Adipocyte (in vitro differentiated cells): ENCODE measurements around the gene ACOT13.
"Not testable (repeated sequence)": the region's sequence is repeated elsewhere in the genome, so short reads cannot be mapped to it uniquely, and the experiment has no call there.

Experiments used
- DNase-seq: peaks from one replicate; pipeline ENCODE4 v3.0.0-alpha.2; 2015; ENCODE audit warnings: low read depth
- H3K27me3 ChIP-seq: replicated peaks from 2 replicates; pipeline ENCODE4 v1.7.0; 2013; ENCODE audit warnings: mild to moderate bottlenecking, low read length, moderate library complexity; ENCODE audit not compliant: control insufficient read depth, insufficient read depth
- H3K36me3 ChIP-seq: 2 replicates; pipeline ENCODE4 v1.7.0; 2013; ENCODE audit warnings: low read length, mild to moderate bottlenecking, moderate library complexity; ENCODE audit not compliant: control insufficient read depth, insufficient read depth, severe bottlenecking
- H3K4me1 ChIP-seq: 2 replicates; pipeline ENCODE4 v1.7.0; 2013; ENCODE audit warnings: mild to moderate bottlenecking, low read length, moderate library complexity; ENCODE audit not compliant: control insufficient read depth, insufficient read depth
- H3K4me3 ChIP-seq: 2 replicates; pipeline ENCODE4 v1.7.0; 2013; ENCODE audit warnings: mild to moderate bottlenecking, low read length, moderate library complexity
- H3K9ac ChIP-seq: 2 replicates; pipeline ENCODE4 v1.7.0; 2013; ENCODE audit warnings: mild to moderate bottlenecking, low read length, moderate library complexity
- H3K9me3 ChIP-seq: 2 replicates; pipeline ENCODE4 v1.7.0; 2013; ENCODE audit warnings: mild to moderate bottlenecking, low read length, moderate library complexity; ENCODE audit not compliant: control insufficient read depth

Gene ACOT13

DNA sequence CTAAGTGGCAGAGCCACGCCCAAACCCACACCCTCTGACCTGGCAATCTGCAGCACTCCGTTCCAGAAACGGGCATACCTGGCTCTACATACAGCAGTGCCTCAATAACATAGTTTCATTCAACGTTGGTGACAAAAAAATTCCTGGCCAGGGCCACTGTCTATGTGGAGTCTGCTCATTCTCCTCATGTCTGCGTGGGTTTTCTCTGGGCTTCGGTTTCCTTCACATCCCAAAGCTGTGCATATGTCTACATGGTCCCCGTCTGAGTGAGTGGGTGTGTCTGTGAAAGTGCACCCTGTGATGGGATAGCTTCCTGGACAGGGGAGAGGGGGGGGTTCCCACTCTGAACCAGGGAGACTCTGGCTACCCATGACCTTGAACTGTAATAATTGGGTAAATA is 23.0 kb upstream of the ACOT13 start:
- Histone ChIP-seq H3K4me1 (peaks cover 5% of the 10 kb centered on the region), H3K9ac (no peak overlapping the region), H3K36me3 (no peaks in the 10 kb centered on the region), H3K9me3 (no peaks in the 10 kb centered on the region), H3K4me3 (no peak overlapping the region), H3K27me3 (no peaks in the 10 kb centered on the region)
- no peak for DNase-seq

DNA sequence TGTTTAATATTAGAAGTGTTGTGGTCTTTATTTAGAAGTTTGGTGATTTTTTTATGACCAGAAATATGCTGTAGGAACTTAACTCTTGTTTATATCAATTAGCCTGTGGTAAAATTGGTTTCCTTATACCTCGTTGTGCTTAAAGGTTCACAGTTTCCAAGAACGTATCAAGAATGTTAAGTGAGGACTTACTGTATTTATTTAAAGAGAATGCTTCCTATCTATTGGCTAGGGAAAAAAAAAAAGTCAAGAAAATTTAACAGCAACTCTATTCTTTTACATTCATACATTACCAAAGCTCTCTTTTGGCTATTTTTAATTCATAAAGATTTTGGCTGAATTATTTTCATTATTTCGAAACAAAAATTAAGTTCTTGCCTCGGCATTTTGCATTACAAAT is 22.5 kb upstream of the ACOT13 start:
- DNase-seq = no peak
- H3K4me3 ChIP-seq = no peak overlapping the region
- peaks cover 5% of the 10 kb centered on the region for H3K4me1 ChIP-seq

DNA sequence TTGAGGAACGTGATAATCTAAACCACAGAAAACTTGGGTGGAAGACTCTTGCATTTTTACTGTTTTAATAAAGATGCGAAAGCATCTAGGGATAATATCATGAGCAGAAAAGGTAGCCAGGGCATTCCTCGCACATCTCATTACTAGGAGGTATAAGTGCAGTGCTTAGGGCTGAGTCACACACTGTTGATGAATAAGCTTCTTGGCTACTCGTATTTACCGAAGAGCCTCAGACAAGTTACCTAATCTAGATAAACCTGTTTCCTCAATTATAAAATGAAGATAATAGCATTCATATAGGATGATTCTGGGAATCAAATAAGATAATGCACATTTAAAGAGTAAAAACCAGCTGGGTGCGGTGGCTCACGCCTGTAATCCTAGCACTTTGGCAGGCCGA is 20.1 kb upstream of the ACOT13 start:
- H3K36me3 ChIP-seq = peaks cover 20% of the 10 kb centered on the region
- no peak overlapping the region for H3K9ac ChIP-seq
- DNase-seq = no peak
- no peak overlapping the region for H3K4me3 ChIP-seq
- H3K27me3 ChIP-seq = no peaks in the 10 kb centered on the region
- H3K4me1 ChIP-seq = peaks cover 5% of the 10 kb centered on the region
- no peaks in the 10 kb centered on the region for H3K9me3 ChIP-seq

More for the DNA sequence above, 22.5 kb upstream of the ACOT13 start:
- Histone ChIP-seq H3K9ac (no peak overlapping the region), H3K36me3 (no peaks in the 10 kb centered on the region), H3K9me3 (no peaks in the 10 kb centered on the region), H3K27me3 (no peaks in the 10 kb centered on the region)

DNA sequence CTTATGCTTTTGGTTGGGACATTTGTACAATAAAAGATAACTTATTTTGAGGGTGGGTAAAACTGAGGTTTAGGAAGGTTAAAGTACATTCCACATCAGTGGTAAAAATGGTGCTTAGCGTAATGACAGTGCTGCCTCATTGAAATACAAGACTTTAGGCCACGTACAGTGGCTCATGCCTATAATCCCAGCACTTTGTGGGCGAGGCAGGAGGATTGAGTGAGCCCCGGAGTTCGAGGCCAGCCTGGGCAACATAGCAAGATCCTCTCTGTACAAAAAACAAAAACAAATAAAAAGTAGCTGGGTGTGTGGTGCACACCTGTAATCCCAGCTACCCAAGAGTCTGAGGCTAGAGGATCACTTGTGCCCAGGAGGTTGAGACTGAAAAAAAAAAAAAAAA is 18.6 kb upstream of the ACOT13 start:
- Histone ChIP-seq H3K4me3 (no peak overlapping the region), H3K9ac (no peak overlapping the region), H3K9me3 (no peaks in the 10 kb centered on the region), H3K27me3 (no peaks in the 10 kb centered on the region), H3K36me3 (peaks cover 35% of the 10 kb centered on the region), H3K4me1 (peaks cover 5% of the 10 kb centered on the region)
- DNase-seq = no peak

DNA sequence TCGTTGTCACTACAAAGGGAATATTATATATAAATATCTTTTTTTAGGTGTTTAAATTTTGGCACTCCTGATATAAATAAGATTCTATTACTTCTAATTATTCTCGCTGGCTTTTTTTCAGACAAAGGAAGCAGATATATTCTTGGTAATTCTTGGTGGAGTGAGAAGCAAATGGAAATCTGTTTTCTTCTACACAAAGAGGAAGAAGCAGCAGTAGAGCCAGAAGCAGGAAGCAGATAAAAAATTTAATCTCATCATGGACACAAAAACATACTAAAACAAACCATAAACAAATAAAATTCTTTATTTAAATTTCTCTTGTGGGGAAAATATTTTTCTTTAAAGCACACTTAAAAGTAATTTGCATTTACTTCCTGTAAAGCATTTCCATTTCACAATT is 17.2 kb upstream of the ACOT13 start:
- Histone ChIP-seq H3K36me3 (peaks cover 48% of the 10 kb centered on the region), H3K4me1 (peaks cover 5% of the 10 kb centered on the region), H3K9me3 (no peaks in the 10 kb centered on the region), H3K4me3 (no peak overlapping the region), H3K27me3 (no peaks in the 10 kb centered on the region), H3K9ac (no peak overlapping the region)
- DNase-seq = no peak

DNA sequence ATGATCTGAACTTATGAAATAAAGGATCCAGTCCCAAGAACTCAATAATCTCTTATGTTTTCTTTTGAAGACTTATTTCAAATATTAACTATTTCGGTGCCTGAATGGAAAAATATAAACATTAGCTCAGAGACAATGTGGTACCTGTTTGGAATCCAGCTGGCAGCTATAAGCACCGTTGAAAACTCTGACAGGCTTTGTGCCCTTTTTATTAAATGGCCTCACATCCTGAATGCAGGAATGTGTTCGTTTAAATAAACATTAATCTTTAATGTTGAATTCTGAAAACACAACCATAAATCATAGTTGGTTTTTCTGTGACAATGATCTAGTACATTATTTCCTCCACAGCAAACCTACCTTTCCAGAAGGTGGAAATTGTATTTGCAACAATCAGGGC is 16.5 kb upstream of the ACOT13 start:
- H3K27me3 ChIP-seq = no peaks in the 10 kb centered on the region
- H3K4me1 ChIP-seq = peaks cover 4% of the 10 kb centered on the region
- H3K9ac ChIP-seq = no peak overlapping the region
- peaks cover 50% of the 10 kb centered on the region for H3K36me3 ChIP-seq
- H3K9me3 ChIP-seq = no peaks in the 10 kb centered on the region
- H3K4me3 ChIP-seq = no peak overlapping the region
- no peak for DNase-seq

DNA sequence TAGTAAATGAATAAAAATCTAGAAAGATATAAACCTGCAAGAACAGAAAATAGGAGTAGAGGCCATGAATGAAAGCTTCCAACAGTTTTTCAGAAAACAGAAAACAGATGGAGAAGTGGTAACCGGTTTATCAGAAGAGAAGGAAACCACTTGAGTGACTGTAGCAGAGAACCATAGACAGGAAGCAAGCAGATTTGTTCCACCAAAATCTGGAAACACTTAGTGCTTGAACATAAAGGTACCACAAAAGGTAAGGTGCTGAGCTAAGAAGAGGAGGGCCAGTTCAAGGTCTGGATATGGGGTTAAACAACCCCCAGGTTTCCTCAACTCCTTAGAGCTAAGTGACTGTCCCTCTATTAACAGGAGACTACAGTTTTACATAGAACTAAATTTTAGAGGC is 11.7 kb upstream of the ACOT13 start:
- H3K9ac ChIP-seq = no peak overlapping the region
- H3K36me3 ChIP-seq = peaks cover 58% of the 10 kb centered on the region
- no peak for DNase-seq
- H3K4me3 ChIP-seq = no peak overlapping the region
- H3K9me3 ChIP-seq = no peaks in the 10 kb centered on the region
- H3K27me3 ChIP-seq = no peaks in the 10 kb centered on the region
- H3K4me1 ChIP-seq = peaks cover 18% of the 10 kb centered on the region

DNA sequence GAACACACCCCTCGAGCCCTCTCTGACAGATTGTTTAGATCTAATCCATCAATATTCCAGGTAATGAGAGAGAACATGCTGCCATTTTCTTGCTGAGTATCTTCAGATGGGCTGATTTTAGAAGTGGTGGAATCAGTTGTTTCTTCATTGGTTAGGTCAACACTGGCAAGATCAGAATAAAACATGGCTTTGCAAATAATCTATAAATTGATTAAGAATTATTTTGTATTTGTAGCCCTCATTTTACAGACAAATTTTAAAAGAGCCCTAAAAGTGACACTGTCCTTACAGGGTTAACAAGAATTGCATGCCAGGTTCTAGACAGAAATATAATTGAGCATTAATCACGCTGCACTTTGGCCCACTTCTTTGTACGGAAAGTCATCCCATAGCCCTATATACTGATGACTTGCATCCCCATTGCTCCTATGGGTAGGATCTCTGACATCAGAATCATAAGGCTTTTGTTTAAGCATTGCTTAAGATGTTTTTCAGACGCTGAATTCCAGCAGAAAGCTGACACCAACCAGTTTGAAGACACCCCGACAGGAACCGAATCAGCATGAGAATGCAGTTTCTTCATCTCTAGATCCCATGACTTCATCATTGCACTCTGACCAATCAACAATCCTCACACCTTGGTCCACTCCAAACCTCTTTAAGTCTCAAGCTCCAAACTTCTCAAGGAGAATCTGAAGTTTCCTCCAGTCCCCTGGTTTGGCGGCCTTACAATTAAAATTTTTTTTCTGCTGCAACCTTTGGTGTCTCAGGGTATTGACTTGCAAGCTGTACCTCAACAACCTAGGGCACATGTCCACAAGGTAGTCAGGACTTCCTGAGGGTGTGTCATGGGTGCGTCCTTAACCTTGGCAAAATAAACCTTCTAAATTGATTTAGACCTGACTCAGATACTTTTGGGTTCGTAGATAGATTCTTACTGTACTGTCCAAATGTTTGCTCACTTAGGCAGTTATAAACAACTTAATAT is 8.0 kb upstream of the ACOT13 start:
- Histone ChIP-seq H3K36me3 (peaks cover 53% of the 10 kb centered on the region), H3K4me3 (peak overlapping the region; percentile 7), H3K9me3 (no peaks in the 10 kb centered on the region), H3K9ac (peak overlapping the region; percentile 3), H3K4me1 (peaks cover 18% of the 10 kb centered on the region), H3K27me3 (no peaks in the 10 kb centered on the region)
- peak; percentile 76 for DNase-seq

DNA sequence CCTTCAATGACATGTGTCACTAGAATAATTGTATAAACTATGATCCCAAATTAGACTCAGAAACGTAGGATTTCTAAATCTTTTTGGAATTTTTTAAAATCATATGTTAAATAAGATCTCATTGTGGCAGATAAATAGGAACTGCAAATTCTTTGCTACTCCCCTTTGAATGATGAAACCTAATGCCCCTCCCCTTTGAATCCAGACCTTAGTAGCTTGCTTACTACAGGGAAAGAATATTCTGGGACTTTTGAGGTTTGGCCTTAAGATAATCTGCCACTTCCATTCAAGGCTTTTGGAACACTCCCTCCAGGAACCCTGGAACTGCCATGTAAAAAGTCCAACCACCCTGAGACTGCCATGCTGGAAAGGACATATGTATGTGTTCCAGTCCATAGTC is 7.3 kb upstream of the ACOT13 start:
- H3K9me3 ChIP-seq = no peaks in the 10 kb centered on the region
- H3K27me3 ChIP-seq = no peaks in the 10 kb centered on the region
- peaks cover 51% of the 10 kb centered on the region for H3K36me3 ChIP-seq

DNA sequence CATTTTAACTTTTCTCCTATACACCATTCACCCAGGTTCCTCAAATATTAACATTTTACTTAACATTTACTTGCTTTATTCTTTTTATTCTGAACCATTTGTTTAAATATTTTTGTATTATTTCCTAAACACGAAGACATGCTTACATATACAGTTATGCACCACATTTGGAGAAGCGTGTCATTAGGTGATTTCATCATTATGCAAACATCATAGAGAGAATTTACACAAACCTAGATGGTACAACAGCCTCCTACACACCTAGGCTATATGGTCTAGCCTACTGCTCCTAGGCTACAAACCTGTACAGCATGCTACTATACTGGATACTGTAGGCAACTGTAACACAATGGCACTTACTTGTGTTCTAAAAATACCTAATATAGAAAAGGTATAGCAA is 6.8 kb upstream of the ACOT13 start:
- H3K36me3 ChIP-seq = peaks cover 51% of the 10 kb centered on the region

More for the DNA sequence above, 7.3 kb upstream of the ACOT13 start:
- peaks cover 18% of the 10 kb centered on the region for H3K4me1 ChIP-seq
- peak; percentile 38 for DNase-seq
- peak overlapping the region; percentile 3 for H3K9ac ChIP-seq
- no peak overlapping the region for H3K4me3 ChIP-seq

DNA sequence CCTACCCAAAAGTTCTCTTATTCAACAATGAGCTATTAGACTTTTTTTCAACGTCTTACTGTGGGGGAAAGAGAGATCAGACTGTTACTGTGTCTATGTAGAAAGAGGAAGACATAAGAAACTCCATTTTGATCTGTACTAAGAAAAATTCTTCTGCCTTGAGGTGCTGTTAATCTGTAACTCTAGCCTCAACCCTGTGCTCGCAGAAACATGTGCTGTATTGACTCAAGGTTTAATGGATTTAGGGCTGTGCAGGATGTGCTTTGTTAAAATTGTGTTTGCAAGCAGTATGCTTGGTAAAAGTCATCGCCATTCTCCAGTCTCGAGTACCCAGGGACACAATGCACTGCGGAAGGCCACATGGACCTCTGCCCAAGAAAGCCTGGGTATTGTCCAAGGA is 5.1 kb upstream of the ACOT13 start:
- H3K9ac ChIP-seq, H3K9me3 ChIP-seq, H3K4me3 ChIP-seq, DNase-seq, H3K27me3 ChIP-seq: not testable (repeated sequence)
- peaks cover 30% of the 10 kb centered on the region for H3K4me1 ChIP-seq
- H3K36me3 ChIP-seq = peaks cover 45% of the 10 kb centered on the region

More for the DNA sequence above, 6.8 kb upstream of the ACOT13 start:
- Histone ChIP-seq H3K4me3 (no peak overlapping the region), H3K9ac (no peak overlapping the region), H3K9me3 (no peaks in the 10 kb centered on the region), H3K4me1 (peaks cover 22% of the 10 kb centered on the region), H3K27me3 (no peaks in the 10 kb centered on the region)
- DNase-seq = no peak
